HCT116 (cell line): ENCODE results near the gene FLT3.
"Not testable (repeated sequence)": the region's sequence is repeated elsewhere in the genome, so short reads cannot be mapped to it uniquely, and the experiment has no call there.

Experiments
- EZH2 ChIP-seq: fragments of 200-600 bp; sonication (generic); IDR thresholded peaks from 2 replicates; pipeline ENCODE4 v1.6.1; 2017; ENCODE audit warnings: antibody characterized with exemption, mixed run types
- TF ChIP-seq, protein P1 (sequence below), 3 experiments: fragments of 200-600 bp in 1 of 3; sonication (generic) in 1 of 3; IDR thresholded peaks in 2 of 3; conservative IDR thresholded peaks in 1 of 3; 2 replicates each; pipeline ENCODE4 v1.5.1; 2012 to 2017; ENCODE audit warnings: low read depth in 2 of 3, low read length in 2 of 3, antibody characterized with exemption in 1 of 3, borderline replicate concordance in 1 of 3, control low read depth in 1 of 3, mild to moderate bottlenecking in 1 of 3, mixed read lengths in 1 of 3, mixed run types in 1 of 3, moderate library complexity in 1 of 3; ENCODE audit not compliant: insufficient read depth in 1 of 3

DNA sequence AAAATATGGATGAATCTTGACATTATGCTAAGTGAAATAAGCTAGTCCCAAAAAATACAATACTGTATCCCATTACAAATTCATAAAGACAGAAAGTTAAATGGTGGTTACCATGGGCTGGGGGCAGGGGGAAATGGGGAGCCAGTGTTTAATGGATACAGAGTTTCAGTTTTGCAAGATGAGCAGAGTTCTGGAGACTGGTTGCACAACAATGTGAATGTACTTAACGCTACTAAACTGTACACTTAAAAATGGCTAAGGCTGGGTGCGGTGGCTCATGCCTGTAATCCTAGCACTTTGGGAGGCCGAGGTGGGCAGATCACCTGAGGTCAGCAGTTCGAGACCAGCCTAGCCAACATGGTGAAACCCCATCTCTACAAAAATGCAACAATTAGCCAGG is 1.5 kb upstream of the FLT3 start:
- TF ChIP-seq, protein P1, sequence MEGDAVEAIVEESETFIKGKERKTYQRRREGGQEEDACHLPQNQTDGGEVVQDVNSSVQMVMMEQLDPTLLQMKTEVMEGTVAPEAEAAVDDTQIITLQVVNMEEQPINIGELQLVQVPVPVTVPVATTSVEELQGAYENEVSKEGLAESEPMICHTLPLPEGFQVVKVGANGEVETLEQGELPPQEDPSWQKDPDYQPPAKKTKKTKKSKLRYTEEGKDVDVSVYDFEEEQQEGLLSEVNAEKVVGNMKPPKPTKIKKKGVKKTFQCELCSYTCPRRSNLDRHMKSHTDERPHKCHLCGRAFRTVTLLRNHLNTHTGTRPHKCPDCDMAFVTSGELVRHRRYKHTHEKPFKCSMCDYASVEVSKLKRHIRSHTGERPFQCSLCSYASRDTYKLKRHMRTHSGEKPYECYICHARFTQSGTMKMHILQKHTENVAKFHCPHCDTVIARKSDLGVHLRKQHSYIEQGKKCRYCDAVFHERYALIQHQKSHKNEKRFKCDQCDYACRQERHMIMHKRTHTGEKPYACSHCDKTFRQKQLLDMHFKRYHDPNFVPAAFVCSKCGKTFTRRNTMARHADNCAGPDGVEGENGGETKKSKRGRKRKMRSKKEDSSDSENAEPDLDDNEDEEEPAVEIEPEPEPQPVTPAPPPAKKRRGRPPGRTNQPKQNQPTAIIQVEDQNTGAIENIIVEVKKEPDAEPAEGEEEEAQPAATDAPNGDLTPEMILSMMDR (IDR thresholded peaks at IDR 0.05 in 2 of 3, conservative IDR thresholded peaks at IDR 0.05 in 1 of 3; ENCODE audit: borderline replicate concordance in 1 of 3, insufficient read depth in 1 of 3, low read depth in 2 of 3, low read length in 2 of 3): not testable (repeated sequence)
- TF ChIP-seq EZH2: not testable (repeated sequence)
